Fibroblast of skin of left biceps (primary cell): ENCODE data around the gene NHLRC4.

ENCODE experiments used
- DNase-seq, 2 experiments: peaks; one replicate each; pipeline ENCODE4 v3.0.0-alpha.2; 2013; ENCODE audit warnings: low read depth in 2 of 2

The NHLRC4 gene

GRCh38 chr16:530111-530817 is 36.5 kb upstream of the NHLRC4 start:
- no peak for DNase-seq

DNA sequence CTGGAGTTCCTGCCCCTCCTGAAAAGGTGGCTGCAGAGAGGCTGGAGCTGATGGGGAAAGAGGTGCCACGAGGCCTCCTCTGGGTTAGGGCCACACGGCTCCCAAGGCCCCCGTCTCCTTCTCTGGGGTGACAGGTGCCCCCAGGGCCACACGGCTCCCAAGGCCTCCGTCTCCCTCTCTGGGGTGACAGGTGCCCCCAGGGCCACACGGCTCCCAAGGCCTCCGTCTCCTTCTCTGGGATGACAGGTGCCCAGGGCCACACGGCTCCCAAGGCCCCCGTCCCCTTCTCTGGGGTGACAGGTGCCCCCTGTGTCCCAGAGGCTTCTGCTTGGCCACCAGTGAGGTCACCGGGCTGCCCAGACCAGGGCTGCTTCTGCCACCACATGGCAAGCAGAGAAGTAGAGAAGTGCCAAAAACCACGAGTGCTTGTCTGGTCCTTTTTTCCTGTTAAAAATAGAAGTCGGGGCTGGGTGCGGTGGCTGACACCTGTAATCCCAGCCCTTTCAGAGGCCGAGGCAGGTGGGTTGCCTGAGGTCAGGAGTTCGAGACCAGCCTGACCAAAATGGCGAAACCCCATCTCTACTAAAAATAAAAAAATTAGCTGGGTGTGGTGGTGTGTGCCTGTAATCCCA is 35.2 kb upstream of the NHLRC4 start:
- DNase-seq, result no peak

DNA sequence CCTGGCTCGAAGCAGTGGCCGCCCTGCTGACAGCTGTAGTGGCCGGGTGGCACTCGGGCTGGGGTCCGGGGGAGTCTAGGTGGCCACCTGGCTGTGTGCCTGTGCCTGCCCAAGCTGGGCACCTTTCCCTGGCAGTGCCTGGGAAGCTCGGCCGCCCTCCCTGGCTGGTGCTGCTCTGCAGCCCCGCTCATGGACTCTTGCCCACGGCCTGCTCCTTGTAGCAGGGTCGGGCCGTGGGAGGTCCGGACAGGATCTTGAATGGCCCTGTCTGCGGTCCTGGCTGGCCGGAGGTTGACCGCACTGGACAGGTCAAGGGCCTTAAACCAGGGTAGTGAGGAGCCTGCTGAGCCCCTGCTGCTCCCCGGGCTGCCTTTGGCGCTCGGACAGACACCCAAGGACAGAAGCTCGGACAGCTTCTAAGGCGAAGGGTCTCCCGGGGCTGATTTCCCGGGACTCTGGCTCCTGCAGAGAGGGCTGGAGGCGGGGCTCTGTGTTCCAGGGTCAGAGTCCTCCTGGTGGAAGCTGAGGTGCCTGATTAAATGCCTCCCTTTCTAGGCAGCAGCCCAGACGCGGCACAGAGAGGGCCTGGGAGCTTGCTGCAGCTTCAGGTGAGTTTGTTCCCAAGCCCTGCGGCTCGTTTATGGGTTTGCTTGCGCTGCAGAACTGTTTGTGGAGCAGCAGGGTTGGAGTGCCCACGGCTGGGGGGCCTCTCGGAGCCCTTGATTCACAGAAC is 33.2 kb upstream of the NHLRC4 start:
- DNase-seq, result no peak

- no peak for DNase-seq
These were observed 32.7 kb upstream of the NHLRC4 start for GRCh38 chr16:534135-534534.

GRCh38 chr16:534856-535445 is 31.9 kb upstream of the NHLRC4 start:
- DNase-seq, result no peak

DNA sequence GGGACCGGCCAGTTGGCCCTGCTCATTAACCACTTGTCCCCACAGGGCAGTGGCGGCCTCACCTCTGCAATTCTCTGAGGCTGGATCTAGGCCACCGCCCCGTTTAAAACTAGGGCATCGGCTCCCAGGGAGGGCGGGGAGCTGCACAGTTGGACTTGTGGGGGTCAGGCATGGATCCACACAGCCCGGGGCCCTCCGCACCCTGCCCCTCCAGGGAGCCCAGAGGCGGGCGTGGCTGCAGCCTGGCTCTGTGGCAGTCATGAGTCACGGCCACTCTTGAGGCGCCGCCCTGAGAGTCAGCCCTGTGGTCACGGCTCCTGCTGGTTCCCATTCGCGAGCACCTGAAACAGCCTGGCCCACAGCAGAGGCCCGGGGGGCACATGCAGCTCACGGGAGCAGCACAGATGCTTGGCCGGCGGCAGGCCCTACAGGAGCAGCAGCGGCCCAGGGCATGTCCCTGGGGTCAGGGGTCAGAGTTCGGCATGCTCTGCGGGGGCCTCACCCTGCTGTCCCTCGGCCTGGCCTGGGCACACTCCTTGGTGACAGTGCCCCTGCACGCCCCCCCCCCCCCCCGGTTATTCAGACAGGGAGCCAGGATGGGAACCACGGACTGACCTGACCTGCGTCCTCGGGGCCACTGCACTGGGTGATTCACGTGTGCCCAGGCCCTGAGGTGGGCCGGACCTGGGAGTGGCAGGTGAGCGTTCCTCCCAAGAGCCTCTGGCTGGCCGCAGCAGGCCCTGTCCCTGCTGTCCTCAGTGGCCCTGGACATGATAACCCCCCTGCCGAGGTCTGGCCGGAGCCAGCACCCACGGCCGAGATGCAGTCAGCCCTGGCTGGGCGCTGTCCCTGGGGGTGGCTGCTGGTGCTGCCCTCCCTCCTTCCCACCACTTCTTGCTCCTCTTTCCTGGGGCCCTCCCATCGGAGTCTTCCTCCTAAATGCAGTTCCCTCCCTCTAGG is 31.1 kb upstream of the NHLRC4 start:
- no peak for DNase-seq

- no peak for DNase-seq
These were observed 30.1 kb upstream of the NHLRC4 start for GRCh38 chr16:536746-537145.

DNA sequence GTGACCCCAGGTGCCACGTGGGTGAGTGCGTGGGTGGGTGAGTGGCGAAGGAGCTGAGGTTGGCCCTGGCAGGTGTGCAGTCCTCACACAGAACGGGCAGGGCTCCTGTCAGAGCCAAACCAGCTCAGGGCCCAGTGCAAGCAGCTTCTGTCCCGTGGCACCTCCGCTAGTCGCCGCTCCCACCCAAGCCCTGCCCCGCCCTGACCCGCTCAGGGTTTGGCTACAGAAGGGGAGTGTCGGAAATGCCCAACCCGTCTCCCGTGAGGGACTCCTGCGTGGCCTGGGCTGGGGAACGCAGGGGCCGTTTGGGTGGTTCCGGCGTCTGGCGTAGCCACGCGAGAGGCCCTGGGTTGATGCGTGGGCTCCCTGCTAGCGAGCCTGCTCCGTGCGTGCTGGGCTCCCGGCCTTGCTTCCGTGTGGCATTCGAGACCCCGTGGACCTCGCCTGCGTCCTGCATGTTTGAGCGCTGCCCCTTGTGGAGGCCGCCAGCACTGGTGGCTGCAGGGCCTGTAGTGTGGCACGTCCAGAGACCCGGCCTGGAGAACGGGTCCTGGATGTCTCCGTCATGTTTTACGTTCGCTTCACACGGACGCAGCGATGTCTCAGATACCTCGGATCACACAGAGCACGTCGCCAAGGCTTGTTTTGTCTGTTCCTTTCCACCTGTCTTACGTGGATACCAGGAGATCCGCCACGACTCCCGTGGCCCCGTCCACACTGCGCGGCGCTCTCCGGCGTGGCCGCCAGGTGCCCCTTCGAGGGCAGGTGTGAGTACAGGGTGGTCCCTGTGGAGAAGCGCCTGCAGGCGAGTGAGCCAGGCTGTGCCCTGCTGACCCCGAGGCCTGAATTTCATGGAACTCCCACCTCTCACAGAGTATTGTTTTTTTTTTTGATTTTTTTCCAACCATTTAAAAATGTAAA is 29.1 kb upstream of the NHLRC4 start:
- no peak for DNase-seq

DNA sequence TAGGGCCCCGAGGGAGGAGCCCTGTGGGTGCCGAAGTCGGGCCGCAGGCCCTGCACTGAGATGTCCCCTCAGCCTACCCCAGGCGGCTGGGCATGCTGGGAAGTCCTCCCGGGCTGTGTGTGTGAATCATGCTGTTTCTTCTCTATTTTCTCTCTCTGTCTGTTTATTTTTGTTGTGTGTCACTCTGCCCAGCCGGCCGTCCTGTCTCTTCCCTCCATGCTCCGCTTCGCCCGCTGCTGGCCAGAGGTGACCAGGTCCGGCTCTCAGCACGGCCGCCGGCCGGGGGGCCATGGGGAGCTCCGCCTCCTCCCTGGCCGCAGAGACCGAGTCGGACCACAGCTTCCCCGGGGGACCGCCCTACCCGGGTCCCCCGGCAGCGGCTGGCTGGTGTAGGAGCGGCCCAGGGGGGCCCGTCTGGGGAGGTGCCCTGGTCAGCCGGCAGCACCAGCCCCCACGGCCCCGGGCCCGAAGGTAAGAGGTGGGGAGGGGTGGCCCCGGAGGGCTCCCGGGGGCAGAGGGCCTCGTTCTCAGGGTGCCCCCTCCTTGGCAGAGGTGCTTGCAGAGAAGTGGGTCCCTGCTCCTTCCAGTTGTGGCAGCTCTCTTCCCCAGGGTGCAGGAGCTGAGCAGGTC is 26.8 kb upstream of the NHLRC4 start:
- DNase-seq, result no peak

DNA sequence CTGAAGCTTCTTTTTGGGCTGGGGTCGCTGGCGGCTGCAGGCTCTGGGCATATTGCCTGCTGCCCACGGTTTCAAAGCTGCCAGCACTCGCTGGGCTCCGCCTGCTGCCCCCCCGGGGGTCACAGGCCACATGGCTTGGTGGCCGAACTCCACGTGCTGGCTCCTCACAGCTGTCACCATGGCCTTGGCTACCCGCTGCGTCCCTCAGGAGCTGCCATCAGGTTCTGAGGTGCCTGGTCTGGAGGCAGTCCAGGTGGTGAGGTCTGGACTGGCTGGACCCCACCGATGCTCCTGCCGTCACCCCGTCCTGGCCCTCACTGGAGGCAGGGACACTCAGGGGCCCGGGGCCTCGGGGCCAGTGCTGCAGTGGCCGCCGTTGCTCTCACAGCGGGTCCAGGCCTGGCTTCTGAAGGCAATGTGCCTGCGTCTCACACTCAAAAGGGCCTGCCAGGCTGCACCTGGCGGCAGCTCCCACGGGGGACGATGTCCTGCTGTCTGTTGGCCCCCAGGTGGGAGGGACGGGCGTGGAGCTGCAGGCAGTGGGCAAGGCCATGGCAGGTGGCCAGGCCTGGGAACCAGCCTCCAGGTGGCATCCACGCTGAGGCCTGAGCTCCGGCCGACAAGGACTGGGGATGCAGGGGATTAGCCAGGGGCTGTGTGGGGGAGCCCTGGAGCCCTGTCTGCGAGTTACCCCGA is 26.0 kb upstream of the NHLRC4 start:
- no peak for DNase-seq

- DNase-seq, result no peak
These were observed 23.3 kb upstream of the NHLRC4 start for GRCh38 chr16:543301-544164.

GRCh38 chr16:544517-544916 is 22.3 kb upstream of the NHLRC4 start:
- DNase-seq, result no peak

GRCh38 chr16:546909-547770 is 19.7 kb upstream of the NHLRC4 start:
- no peak for DNase-seq

- DNase-seq, result no peak
These were observed 18.2 kb upstream of the NHLRC4 start for GRCh38 chr16:548586-548985.

GRCh38 chr16:549544-550263 is 17.1 kb upstream of the NHLRC4 start:
- DNase-seq, result no peak

GRCh38 chr16:551210-551609 is 15.6 kb upstream of the NHLRC4 start:
- DNase-seq, result no peak

- DNase-seq, result no peak
These were observed 14.6 kb upstream of the NHLRC4 start for GRCh38 chr16:552171-552570.
